ENCODE data around the gene ATP2B2. TPM values are rescaled to one million over a fixed set of nuclear protein-coding genes. Genes with fewer than 3 reads are reported as not detected.

Gene ATP2B2
- total RNA-seq, 1 experiment from 2014 or later: not detected

- DNase-seq (ENCODE audit: low read depth): no peak
These were observed 35.0 kb downstream of the ATP2B2 start for GRCh38 chr3:10470120-10471053.

- DNase-seq (ENCODE audit: low read depth): no peak
These were observed 35.8 kb downstream of the ATP2B2 start for GRCh38 chr3:10469441-10470119.

DNA sequence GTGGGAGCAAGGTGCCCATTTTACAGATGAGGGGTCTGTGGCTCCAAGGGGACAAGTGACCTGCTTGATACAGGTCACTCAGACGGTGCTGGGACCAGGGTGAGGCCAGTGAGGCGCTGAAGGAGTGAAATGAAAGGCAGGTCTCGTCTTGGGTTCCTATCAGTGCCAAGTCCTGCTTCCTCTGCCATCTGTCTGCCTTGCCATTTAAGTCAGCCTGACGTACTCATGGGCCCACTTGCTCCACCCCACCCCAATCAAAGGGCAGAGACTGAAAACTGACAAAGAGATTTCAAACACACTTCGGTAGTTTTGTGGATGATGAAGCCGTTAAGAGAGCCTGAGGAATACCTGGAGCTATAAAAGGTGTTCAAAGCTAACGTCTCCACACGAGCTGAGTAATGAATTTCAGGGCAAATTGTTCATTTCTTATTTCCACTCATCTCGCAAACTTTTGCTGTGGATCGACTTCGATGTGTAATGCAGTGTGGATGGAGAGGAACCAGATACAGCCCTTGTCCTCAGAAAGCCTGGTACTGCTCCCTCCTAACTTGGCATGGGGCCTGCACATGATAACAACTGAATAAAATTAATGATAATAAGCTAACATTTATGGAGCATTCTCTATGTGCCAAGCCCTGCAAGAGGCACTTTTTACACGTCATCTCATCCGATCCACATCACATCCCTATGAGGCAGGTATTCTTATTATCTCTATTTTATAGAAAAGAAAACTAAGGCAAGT lies 36.6 kb downstream of the ATP2B2 start:
- no peak for DNase-seq (ENCODE audit: low read depth)

DNA sequence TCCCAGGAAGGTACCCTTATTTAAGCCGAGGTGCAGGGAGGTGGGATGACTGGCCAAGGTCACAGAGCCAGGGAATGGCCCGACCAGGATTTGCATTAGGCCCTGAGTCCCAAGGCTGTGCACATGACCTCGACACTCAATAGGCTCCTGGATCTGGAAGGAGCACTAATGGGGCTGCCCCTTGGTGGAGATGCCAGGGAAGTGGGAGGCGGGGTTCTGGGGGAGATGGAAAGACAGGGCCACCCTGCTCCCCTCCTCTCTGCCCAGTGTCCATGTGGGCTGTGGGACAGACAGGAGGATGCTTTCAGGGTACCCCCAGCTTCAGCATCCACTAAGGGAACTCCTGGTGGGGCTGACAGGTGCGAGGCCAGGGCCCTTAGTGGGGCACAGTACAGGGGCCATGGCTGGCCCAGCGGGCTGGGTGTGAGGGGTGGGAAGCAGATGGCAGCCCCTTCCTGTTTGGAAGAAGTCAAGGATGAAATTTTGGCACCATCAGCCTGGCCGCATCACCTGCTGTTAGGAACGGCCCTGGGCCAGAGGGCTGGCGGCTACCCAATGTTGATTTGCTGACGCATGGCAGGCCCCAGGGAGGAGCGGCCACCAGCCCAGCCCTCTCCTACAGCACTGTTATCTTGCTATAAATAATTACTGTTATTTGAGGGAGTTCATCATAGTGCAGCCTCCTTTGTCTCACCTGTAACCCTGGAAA lies 37.3 kb downstream of the ATP2B2 start:
- no peak for DNase-seq (ENCODE audit: low read depth)

DNA sequence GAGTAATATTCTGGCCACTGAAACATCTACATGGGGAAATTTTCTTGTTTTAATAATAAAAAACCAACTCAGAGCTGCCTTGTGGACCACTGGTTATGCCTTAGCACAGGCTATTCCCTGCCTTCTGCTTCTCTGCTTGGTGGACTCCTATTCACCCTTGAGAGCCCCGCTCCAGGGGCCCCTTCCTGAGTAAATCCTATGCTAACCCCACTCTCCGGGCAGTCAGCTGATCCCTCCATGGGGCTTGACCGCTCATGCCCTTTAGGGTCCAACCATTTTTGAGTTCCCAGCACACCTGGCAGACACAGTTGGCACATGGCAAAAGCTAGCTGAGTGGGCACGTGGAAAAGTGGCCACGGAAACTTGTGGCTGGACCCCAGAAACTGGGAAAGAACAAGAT lies 38.2 kb downstream of the ATP2B2 start:
- no peak for DNase-seq (ENCODE audit: low read depth)

- no peak for DNase-seq (ENCODE audit: low read depth)
These were observed 39.2 kb downstream of the ATP2B2 start for GRCh38 chr3:10466186-10466585.

- DNase-seq (ENCODE audit: low read depth): no peak
These were observed 40.2 kb downstream of the ATP2B2 start for GRCh38 chr3:10465161-10465560.

DNA sequence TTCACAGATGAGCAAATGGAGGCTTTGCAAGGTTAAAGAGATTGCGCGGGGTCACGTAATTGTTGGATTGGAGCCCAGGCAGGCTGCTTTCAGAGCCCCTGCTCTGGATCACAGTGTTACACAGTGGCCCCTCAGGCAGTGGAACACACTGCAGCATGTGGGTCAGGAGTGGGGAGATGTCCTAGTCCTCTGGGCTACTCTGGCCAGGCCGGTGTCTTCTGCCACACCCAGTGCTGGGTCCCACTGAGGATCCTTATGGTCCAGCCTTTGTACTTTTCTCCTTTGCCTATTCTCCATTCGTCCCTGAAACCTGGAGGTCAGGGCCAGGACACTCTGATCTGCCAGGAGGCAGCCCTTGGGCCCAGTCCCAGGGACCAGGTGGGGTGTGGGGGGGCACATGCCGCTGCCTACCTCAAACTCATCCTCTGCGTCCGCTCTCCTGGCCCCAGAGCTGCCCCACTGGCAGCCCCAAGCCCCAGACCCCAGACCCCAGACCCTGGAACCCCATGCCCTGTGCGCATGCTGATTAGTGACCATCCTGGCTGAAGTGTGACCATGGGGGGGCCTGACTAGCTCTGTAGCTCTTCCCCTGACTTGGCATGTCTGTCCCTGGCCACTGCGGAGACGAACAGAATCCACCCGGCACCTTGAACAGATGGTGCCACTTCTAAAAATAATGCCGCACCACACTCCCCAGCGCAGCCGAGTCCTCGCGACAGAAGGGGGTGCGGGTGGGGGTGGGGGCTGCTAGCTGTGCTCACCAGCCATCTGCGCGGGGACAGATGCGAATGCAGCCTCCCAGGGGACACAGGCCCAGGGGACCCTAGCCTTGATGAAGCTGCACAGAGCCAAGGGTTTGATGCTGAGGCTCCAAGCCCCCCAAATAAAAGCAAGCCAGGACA lies 41.6 kb downstream of the ATP2B2 start:
- no peak for DNase-seq (ENCODE audit: low read depth)

- no peak for DNase-seq (ENCODE audit: low read depth)
These were observed 42.5 kb downstream of the ATP2B2 start for GRCh38 chr3:10462641-10463532.

- DNase-seq (ENCODE audit: low read depth): no peak
These were observed 44.3 kb downstream of the ATP2B2 start for GRCh38 chr3:10460951-10461545.

- DNase-seq (ENCODE audit: low read depth): peak; percentile 80
These were observed 45.2 kb downstream of the ATP2B2 start for GRCh38 chr3:10459954-10460754.

GRCh38 chr3:10457560-10457959 lies 47.8 kb downstream of the ATP2B2 start:
- no peak for DNase-seq (ENCODE audit: low read depth)

DNA sequence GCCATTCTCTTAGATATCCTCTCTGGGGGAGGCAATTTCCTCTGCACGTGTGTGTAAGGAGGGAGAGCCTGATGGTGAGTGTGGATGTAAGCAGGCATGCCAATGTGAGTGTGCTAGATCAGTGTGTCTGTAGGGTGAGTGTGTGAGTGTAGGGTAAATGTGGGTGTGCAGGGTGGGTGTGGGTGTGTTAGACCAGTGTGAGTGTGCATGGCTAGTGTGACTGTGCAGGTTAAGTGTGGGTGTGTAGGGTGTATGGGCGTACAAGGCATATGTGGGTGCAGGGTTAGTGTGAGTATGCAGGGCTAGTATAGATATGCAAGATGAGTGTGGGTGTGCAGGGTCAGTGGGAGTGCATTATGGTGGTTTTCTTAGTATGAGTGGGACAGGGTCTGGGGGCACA lies 48.4 kb downstream of the ATP2B2 start:
- no peak for DNase-seq (ENCODE audit: low read depth)

DNA sequence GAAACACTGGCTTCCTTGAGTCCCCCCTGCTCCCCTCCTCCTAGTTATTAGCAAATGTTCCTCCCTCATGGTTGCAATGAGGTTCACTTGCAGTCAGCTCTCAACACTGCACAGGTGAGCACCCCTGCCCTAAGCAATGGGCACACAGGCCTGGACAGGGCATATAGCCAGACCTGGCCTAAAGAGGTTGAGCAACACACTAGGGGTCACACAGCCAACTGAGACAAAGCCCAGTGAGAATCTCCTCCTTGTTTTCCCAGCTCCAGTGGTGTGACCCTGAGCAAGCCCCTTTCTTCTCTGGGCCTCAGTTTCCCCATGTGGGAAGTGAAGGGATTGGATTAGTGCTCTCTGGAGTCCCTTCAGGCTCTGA lies 49.9 kb downstream of the ATP2B2 start:
- no peak for DNase-seq (ENCODE audit: low read depth)

DNA sequence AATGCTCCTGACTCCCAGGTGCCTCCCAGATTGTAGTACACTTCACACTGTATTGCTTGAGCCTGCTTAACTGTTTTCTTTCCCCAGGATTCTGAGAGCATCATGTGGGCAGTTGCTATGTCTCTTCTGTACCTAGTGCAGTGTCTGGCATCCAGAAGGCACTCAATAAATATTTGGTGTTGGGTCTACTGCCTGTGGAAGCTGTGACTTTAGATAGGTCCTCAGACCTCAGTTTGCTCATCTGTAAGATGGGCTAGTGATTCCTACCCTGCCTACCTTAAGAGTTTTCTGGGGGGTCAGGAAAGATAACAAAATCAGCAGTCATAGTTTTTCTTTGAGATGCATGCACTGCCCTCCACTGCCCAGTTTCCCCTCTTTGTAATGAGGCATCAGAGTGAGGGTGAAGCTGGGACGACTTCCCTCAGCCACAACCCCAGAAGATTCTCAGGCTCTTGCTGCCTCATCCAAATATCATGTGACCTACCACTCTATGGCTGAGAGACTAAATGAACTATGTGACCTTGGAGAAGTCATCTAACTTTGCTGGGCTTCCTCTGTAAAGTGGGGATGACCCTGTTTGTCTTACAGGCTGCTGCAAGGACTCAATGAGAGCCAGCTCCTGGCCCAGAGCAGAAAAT lies 50.4 kb downstream of the ATP2B2 start:
- DNase-seq (ENCODE audit: low read depth): no peak

- DNase-seq (ENCODE audit: low read depth): no peak
These were observed 51.8 kb downstream of the ATP2B2 start for GRCh38 chr3:10453431-10454163.

Measured in LHCN-M2 (cell line).